ENCODE data around the gene CUX1.
"Not testable (repeated sequence)": the region's sequence is repeated elsewhere in the genome, so short reads cannot be mapped to it uniquely, and the experiment has no call there.

The CUX1 gene

GRCh38 chr7:101921546-101922489, 104.4 kb downstream of the CUX1 start:
- H3K4me3 ChIP-seq (ENCODE audit: extremely low read depth, insufficient read depth, low read length, poor library complexity, severe bottlenecking); H3K9me3 ChIP-seq (ENCODE audit: control insufficient read depth, low read length): not testable (repeated sequence)
- Histone ChIP-seq H3K4me1 (ENCODE audit: control insufficient read depth, insufficient read depth, low read length, poor library complexity, severe bottlenecking) (peaks cover 23% of the 10 kb centered on the region), H3K36me3 (ENCODE audit: control insufficient read depth, insufficient read depth, low read length) (peaks cover 39% of the 10 kb centered on the region), H3K27ac (ENCODE audit: low read depth, low read length, severe bottlenecking) (peak overlapping the region; percentile 33)
- 97 to 100% methylated on average over 6 of the region's 14 CpGs for WGBS, 2 experiments (ENCODE audit: insufficient coverage in 2 of 2)

DNA sequence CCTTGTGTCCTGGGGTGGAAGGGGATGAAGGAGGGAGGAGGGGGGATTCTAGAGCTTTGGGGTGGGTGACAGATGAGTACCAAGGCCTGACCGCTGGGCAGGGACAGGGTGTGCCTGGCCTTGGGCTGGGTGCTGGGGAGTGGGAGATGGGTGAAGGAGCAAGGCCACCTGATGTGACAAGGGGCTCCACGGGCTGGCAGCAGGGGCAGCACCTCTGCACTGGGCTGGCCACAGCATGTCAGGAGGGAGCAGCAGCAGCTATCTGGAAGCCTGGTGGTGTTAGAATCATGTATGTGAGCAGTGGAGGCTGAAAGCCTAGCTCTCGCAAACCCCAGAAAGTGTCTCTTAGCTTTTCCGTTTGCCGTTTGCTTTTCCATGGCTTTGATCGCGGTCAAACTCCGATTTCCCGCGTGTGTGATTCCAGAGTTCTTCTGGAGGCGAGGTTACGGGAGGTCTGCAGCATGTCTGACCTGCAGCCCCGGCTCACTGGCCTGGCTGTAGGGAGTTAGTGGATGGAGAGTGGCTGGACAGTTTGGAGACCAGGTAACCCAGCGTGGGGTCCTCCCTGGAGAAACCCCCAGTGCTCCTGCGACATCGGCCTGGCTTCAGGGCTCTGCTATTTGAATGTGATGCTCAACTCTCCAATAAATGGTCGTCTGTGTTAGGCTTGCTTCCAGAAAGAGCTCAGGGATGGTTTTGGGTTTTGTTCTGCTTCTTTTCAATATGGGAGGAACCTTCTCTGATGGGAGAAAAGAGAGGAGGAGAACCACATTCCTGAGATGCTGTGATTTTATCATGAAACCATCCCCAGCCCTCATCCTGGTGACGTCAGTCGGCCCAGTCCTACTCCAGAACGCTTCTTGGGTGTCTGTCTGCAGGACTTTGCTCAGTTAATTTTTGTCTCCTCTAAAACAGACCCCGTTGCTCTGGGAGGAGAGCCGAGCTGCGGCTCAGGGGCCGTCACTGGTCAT, 105.5 kb downstream of the CUX1 start:
- no peak overlapping the region for H3K4me3 ChIP-seq (ENCODE audit: extremely low read depth, insufficient read depth, low read length, poor library complexity, severe bottlenecking)
- H3K4me1 ChIP-seq (ENCODE audit: control insufficient read depth, insufficient read depth, low read length, poor library complexity, severe bottlenecking): peaks cover 28% of the 10 kb centered on the region
- no peaks in the 10 kb centered on the region for H3K9me3 ChIP-seq (ENCODE audit: control insufficient read depth, low read length)
- H3K36me3 ChIP-seq (ENCODE audit: control insufficient read depth, insufficient read depth, low read length): peaks cover 34% of the 10 kb centered on the region
- H3K27ac ChIP-seq (ENCODE audit: low read depth, low read length, severe bottlenecking): peak overlapping the region; percentile 64
- 89 to 91% methylated on average over 16 to 21 of the region's 24 CpGs for WGBS, 2 experiments (ENCODE audit: insufficient coverage in 2 of 2)

DNA sequence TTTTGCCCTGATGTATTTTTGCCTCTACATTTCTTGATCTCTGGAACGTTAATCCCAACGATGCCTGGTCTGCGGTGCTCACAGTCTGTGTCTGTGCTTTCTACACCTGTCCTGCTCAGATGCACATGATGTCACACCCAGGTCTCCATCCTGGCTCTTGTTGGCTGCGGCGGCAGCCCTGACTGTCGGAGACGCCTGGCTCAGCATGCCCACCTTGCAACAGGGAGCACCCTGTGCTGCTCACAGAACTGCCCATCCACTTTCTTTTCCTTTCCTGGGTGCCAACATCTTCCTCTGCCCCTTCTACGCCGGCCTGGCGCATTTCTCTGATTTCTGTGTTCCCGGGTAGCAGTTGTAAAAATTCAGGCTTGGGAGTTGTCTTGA, 106.2 kb downstream of the CUX1 start:
- 96 to 99% methylated on average over 8 to 10 of the region's 11 CpGs for WGBS, 2 experiments (ENCODE audit: insufficient coverage in 2 of 2)
- peaks cover 32% of the 10 kb centered on the region for H3K4me1 ChIP-seq (ENCODE audit: control insufficient read depth, insufficient read depth, low read length, poor library complexity, severe bottlenecking)
- H3K9me3 ChIP-seq (ENCODE audit: control insufficient read depth, low read length): no peaks in the 10 kb centered on the region
- H3K27ac ChIP-seq (ENCODE audit: low read depth, low read length, severe bottlenecking): peak overlapping the region; percentile 64
- H3K36me3 ChIP-seq (ENCODE audit: control insufficient read depth, insufficient read depth, low read length): peaks cover 27% of the 10 kb centered on the region
- no peak overlapping the region for H3K4me3 ChIP-seq (ENCODE audit: extremely low read depth, insufficient read depth, low read length, poor library complexity, severe bottlenecking)

DNA sequence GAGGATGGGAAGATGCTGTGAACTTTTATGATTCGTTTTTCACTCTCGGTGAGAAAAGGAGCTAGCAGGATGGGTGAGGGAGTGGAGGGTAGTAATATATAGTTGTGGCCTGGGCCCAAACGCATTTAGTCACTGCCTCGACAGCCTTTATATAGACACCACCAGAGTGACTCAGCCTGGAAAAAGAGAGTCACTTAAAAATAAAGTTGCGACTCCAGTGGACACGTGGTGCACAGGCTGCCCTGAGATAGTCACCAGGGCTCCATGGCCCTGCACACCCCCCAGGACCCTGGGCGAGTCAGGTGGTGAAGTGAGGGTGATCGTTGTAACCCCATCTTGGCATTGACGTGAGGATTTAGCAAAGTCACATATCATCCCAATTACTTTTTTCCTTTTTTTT, 106.7 kb downstream of the CUX1 start:
- H3K27ac ChIP-seq (ENCODE audit: low read depth, low read length, severe bottlenecking): peak overlapping the region; percentile 64
- 79 to 93% methylated on average over 4 of the region's 9 CpGs for WGBS, 2 experiments (ENCODE audit: insufficient coverage in 2 of 2)
- no peaks in the 10 kb centered on the region for H3K9me3 ChIP-seq (ENCODE audit: control insufficient read depth, low read length)

DNA sequence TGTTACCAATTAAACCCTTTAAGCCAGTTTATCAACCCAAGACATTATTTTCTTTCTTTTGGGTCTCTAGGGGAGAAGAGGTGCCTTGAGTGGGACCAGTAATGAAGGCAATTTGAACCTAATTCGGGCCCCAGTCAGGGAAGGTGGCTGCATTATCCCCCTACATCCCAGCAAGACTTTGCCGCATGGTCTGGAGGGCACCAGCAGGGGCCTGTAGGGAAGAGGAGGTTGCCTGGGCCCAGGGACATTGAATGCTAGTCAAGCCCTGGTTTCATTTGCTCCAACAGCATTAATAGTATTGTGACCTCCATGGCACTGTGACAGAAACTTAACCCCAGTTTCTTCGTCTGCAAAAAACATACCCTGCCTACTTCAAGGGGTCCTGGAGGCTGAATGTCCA, 108.8 kb downstream of the CUX1 start:
- H3K36me3 ChIP-seq (ENCODE audit: control insufficient read depth, insufficient read depth, low read length): peaks cover 23% of the 10 kb centered on the region
- H3K27ac ChIP-seq (ENCODE audit: low read depth, low read length, severe bottlenecking): peak overlapping the region; percentile 2
- H3K4me3 ChIP-seq (ENCODE audit: extremely low read depth, insufficient read depth, low read length, poor library complexity, severe bottlenecking): no peak overlapping the region
- H3K9me3 ChIP-seq (ENCODE audit: control insufficient read depth, low read length): peaks cover 8% of the 10 kb centered on the region
- WGBS, 2 experiments (ENCODE audit: insufficient coverage in 2 of 2): 80 to 100% methylated on average over 1 of the region's 3 CpGs
- H3K4me1 ChIP-seq (ENCODE audit: control insufficient read depth, insufficient read depth, low read length, poor library complexity, severe bottlenecking): peaks cover 32% of the 10 kb centered on the region

More for the DNA sequence above, 106.7 kb downstream of the CUX1 start:
- no peak overlapping the region for H3K4me3 ChIP-seq (ENCODE audit: extremely low read depth, insufficient read depth, low read length, poor library complexity, severe bottlenecking)
- H3K4me1 ChIP-seq (ENCODE audit: control insufficient read depth, insufficient read depth, low read length, poor library complexity, severe bottlenecking): peaks cover 32% of the 10 kb centered on the region
- H3K36me3 ChIP-seq (ENCODE audit: control insufficient read depth, insufficient read depth, low read length): peaks cover 25% of the 10 kb centered on the region

DNA sequence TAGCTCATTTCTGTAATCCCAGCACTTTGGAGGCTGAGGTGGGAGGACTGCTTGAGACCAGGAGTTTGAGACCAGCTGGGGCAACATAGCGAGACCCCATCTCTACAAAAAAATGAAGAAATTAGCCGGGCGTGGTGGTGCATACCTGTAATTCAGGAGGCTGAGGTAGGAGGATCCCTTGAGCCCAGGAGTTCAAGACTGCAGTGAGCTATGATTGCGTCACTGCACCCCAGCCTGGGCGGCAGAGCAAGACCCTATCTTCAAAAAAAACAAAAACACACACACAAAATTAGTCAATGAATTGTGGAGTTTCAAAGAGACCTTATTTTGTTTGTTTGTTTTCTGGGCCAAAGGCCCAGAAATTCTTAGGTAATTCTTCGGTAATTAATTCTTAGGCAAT, 110.0 kb downstream of the CUX1 start:
- peaks cover 21% of the 10 kb centered on the region for H3K36me3 ChIP-seq (ENCODE audit: control insufficient read depth, insufficient read depth, low read length)
- peak overlapping the region; percentile 77 for H3K27ac ChIP-seq (ENCODE audit: low read depth, low read length, severe bottlenecking)
- H3K9me3 ChIP-seq (ENCODE audit: control insufficient read depth, low read length): peaks cover 8% of the 10 kb centered on the region
- H3K4me3 ChIP-seq (ENCODE audit: extremely low read depth, insufficient read depth, low read length, poor library complexity, severe bottlenecking): no peak overlapping the region
- 83 to 96% methylated on average over 1 to 4 of the region's 6 CpGs for WGBS, 2 experiments (ENCODE audit: insufficient coverage in 2 of 2)
- peaks cover 29% of the 10 kb centered on the region for H3K4me1 ChIP-seq (ENCODE audit: control insufficient read depth, insufficient read depth, low read length, poor library complexity, severe bottlenecking)

DNA sequence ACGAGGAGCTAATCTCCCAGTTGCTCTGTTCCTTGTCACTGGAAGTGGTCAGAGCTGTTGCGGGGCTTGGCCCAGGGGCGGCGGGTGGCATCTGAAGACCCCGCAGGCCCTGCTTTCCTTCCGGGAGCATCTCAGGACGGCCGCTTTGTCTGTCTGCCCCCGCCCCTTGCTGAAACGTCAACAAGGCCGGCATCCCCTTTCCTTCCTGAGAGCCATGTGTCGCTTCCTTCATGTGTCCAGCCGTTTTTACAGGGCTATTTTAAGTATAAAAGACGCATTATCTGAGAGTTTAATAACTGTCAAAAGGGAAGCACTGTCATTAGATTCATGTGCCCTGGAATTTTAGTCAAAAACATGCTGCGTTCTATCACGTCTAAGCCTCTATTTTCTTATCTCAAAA, 110.4 kb downstream of the CUX1 start:
- H3K4me1 ChIP-seq (ENCODE audit: control insufficient read depth, insufficient read depth, low read length, poor library complexity, severe bottlenecking): peaks cover 25% of the 10 kb centered on the region
- peak overlapping the region; percentile 77 for H3K27ac ChIP-seq (ENCODE audit: low read depth, low read length, severe bottlenecking)
- peaks cover 8% of the 10 kb centered on the region for H3K9me3 ChIP-seq (ENCODE audit: control insufficient read depth, low read length)
- peaks cover 21% of the 10 kb centered on the region for H3K36me3 ChIP-seq (ENCODE audit: control insufficient read depth, insufficient read depth, low read length)
- H3K4me3 ChIP-seq (ENCODE audit: extremely low read depth, insufficient read depth, low read length, poor library complexity, severe bottlenecking): no peak overlapping the region
- 59 to 62% methylated on average over 11 to 12 of the region's 16 CpGs for WGBS, 2 experiments (ENCODE audit: insufficient coverage in 2 of 2)

DNA sequence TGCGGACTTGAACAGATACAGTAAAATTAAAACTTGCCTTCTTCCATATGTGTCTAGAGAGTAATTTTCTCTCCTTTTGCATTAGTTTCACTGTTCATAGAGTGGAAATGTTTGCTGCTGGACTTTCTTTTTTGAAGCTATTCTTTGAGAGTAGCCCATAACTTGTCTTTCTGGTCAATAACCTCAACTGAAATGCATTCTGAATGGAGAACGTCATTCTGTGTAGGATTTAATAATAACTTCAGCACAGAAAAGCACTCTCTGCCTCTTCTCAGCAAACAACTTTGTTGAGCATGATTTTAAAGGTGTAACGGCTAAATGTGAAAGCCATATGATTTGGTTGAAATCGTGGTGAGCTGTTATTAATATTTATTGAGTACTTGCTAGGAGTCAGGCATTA, 111.8 kb downstream of the CUX1 start:
- H3K9me3 ChIP-seq (ENCODE audit: control insufficient read depth, low read length): peaks cover 8% of the 10 kb centered on the region
- H3K27ac ChIP-seq (ENCODE audit: low read depth, low read length, severe bottlenecking): no peak overlapping the region
- peaks cover 17% of the 10 kb centered on the region for H3K4me1 ChIP-seq (ENCODE audit: control insufficient read depth, insufficient read depth, low read length, poor library complexity, severe bottlenecking)
- no peak overlapping the region for H3K4me3 ChIP-seq (ENCODE audit: extremely low read depth, insufficient read depth, low read length, poor library complexity, severe bottlenecking)
- H3K36me3 ChIP-seq (ENCODE audit: control insufficient read depth, insufficient read depth, low read length): peaks cover 16% of the 10 kb centered on the region
- WGBS, 2 experiments (ENCODE audit: insufficient coverage in 2 of 2): 93 to 100% methylated on average over 1 to 2 of the region's 4 CpGs

GRCh38 chr7:101929911-101930310, 112.5 kb downstream of the CUX1 start:
- peaks cover 22% of the 10 kb centered on the region for H3K4me1 ChIP-seq (ENCODE audit: control insufficient read depth, insufficient read depth, low read length, poor library complexity, severe bottlenecking)
- H3K9me3 ChIP-seq (ENCODE audit: control insufficient read depth, low read length); H3K4me3 ChIP-seq (ENCODE audit: extremely low read depth, insufficient read depth, low read length, poor library complexity, severe bottlenecking); H3K27ac ChIP-seq (ENCODE audit: low read depth, low read length, severe bottlenecking): not testable (repeated sequence)
- H3K36me3 ChIP-seq (ENCODE audit: control insufficient read depth, insufficient read depth, low read length): peaks cover 16% of the 10 kb centered on the region
- WGBS, 2 experiments (ENCODE audit: insufficient coverage in 2 of 2): 84 to 100% methylated on average over 2 to 3 of the region's 6 CpGs

DNA sequence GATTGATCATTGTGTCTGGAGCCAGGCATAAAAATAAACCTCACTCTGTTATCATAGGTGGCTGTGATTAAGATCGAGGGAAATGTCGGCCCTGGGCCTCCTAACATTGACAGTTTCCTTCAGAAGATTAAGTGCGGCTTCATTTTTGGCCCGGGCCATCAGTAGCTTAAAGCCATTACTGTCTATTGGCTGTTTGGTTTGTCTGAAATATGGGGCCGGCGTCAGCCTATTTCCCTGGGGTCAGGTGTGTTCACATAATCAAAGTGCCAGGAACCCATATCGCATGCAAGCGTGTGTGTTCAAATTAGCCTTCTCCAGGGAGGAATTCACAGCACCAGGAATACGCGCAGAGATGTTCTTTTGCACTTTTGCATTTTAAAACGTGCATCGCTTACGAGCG, 114.7 kb downstream of the CUX1 start:
- Histone ChIP-seq H3K9me3 (ENCODE audit: control insufficient read depth, low read length) (peaks cover 8% of the 10 kb centered on the region), H3K4me1 (ENCODE audit: control insufficient read depth, insufficient read depth, low read length, poor library complexity, severe bottlenecking) (peaks cover 31% of the 10 kb centered on the region), H3K4me3 (ENCODE audit: extremely low read depth, insufficient read depth, low read length, poor library complexity, severe bottlenecking) (no peak overlapping the region), H3K36me3 (ENCODE audit: control insufficient read depth, insufficient read depth, low read length) (peaks cover 15% of the 10 kb centered on the region), H3K27ac (ENCODE audit: low read depth, low read length, severe bottlenecking) (no peak overlapping the region)
- WGBS, 2 experiments (ENCODE audit: insufficient coverage in 2 of 2): 91 to 92% methylated on average over 14 of the region's 14 CpGs

Measured in mesodermal cell (in vitro differentiated cells).